GM19468 (cell line): ENCODE data around the gene HDAC8.

ENCODE experiments used
- ATAC-seq: cut with Tn5 transposase; IDR thresholded peaks from one replicate; pipeline ENCODE4 v1.9.1; 2021; ENCODE audit warnings: mild to moderate bottlenecking, moderate library complexity, moderate number of reproducible peaks; ENCODE audit not compliant: unreplicated experiment; ENCODE audit errors: extremely low read depth

Gene HDAC8

GRCh38 chrX:72392042-72392441 is 180.6 kb downstream of the HDAC8 start:
- no peak for ATAC-seq

GRCh38 chrX:72387247-72387646 is 185.4 kb downstream of the HDAC8 start:
- no peak for ATAC-seq

- ATAC-seq = no peak
Observed at GRCh38 chrX:72382202-72382595, 190.4 kb downstream of the HDAC8 start.

- ATAC-seq = no peak
Observed at GRCh38 chrX:72381439-72382201, 191.0 kb downstream of the HDAC8 start.

GRCh38 chrX:72376124-72376523 is 196.5 kb downstream of the HDAC8 start:
- no peak for ATAC-seq

GRCh38 chrX:72373136-72373535 is 199.5 kb downstream of the HDAC8 start:
- ATAC-seq = no peak

GRCh38 chrX:72372735-72373134 is 199.9 kb downstream of the HDAC8 start:
- ATAC-seq = no peak

- ATAC-seq = no peak
Observed at GRCh38 chrX:72371405-72371804, 201.2 kb downstream of the HDAC8 start.

GRCh38 chrX:72368796-72369195 is 203.8 kb downstream of the HDAC8 start:
- no peak for ATAC-seq

- ATAC-seq = no peak
Observed at GRCh38 chrX:72367516-72367915, 205.1 kb downstream of the HDAC8 start.

GRCh38 chrX:72366701-72367454 is 205.8 kb downstream of the HDAC8 start:
- ATAC-seq = no peak

GRCh38 chrX:72366178-72366577 is 206.5 kb downstream of the HDAC8 start:
- ATAC-seq = no peak

GRCh38 chrX:72365126-72365525 is 207.5 kb downstream of the HDAC8 start:
- ATAC-seq = no peak

- no peak for ATAC-seq
Observed at GRCh38 chrX:72360326-72360725, 212.3 kb downstream of the HDAC8 start.

- no peak for ATAC-seq
Observed at GRCh38 chrX:72358313-72358712, 214.3 kb downstream of the HDAC8 start.

- no peak for ATAC-seq
Observed at GRCh38 chrX:72352786-72353185, 219.9 kb downstream of the HDAC8 start.

- ATAC-seq = no peak
Observed at GRCh38 chrX:72351606-72352334, 220.9 kb downstream of the HDAC8 start.

GRCh38 chrX:72349190-72349589 is 223.5 kb downstream of the HDAC8 start:
- ATAC-seq = peak; percentile 54

- no peak for ATAC-seq
Observed at GRCh38 chrX:72348247-72348979, 224.2 kb downstream of the HDAC8 start.

- ATAC-seq = no peak
Observed at GRCh38 chrX:72347366-72347765, 225.3 kb downstream of the HDAC8 start.
